ENCODE data around the gene TRAT1. TPM values are rescaled to one million over a fixed set of nuclear protein-coding genes. Genes with fewer than 3 reads are reported as not detected.

The TRAT1 gene
- total RNA-seq, 1 donor from 2014 or later = not detected

DNA sequence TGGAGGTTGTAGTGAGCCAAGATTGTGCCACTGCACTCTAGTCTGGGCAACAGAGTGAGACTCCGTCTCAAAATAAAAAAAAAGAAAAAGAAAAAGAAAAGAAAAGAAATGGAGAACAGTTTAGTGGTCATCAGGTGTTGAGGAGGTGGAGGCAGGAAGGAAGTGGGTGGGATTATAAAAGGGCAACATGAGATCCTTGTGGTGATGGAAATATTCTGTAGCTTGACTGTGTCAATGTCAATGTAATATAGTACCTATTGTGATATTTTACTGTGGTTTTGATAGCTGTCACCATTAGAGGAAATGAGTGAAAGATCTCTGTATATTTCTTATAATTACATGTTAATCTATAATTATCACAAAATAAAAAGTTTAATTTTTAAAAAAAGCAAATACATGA, 60.8 kb downstream of the TRAT1 start:
- H3K4me3 ChIP-seq (ENCODE audit: low read depth, low read length) = no peak overlapping the region
- TF ChIP-seq, protein P1, sequence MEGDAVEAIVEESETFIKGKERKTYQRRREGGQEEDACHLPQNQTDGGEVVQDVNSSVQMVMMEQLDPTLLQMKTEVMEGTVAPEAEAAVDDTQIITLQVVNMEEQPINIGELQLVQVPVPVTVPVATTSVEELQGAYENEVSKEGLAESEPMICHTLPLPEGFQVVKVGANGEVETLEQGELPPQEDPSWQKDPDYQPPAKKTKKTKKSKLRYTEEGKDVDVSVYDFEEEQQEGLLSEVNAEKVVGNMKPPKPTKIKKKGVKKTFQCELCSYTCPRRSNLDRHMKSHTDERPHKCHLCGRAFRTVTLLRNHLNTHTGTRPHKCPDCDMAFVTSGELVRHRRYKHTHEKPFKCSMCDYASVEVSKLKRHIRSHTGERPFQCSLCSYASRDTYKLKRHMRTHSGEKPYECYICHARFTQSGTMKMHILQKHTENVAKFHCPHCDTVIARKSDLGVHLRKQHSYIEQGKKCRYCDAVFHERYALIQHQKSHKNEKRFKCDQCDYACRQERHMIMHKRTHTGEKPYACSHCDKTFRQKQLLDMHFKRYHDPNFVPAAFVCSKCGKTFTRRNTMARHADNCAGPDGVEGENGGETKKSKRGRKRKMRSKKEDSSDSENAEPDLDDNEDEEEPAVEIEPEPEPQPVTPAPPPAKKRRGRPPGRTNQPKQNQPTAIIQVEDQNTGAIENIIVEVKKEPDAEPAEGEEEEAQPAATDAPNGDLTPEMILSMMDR (conservative IDR thresholded peaks at IDR 0.05; ENCODE audit: low read depth, low read length) = no peak
- no peak for DNase-seq (ENCODE audit: low read depth)

DNA sequence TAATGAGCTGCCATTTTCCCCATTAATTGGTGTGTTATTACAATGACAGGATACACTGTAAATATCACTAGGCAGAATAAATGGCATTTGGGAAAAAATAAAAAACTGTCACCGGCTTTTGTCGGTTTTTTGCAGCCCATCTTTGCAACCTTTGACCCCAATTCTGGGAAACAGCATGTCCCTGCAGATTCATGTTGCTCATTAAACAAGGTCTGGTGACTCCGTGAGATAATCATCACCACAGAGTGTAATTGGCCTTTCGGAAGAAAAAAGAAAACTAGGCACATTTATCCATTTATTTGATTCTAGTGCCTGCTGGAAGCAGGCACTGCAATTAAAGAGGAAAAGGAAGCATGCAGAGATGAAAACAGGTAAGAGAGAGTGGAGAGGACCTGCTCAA, 64.5 kb downstream of the TRAT1 start:
- H3K4me3 ChIP-seq (ENCODE audit: low read depth, low read length) = no peak overlapping the region
- TF ChIP-seq, protein P1 (conservative IDR thresholded peaks at IDR 0.05; ENCODE audit: low read depth, low read length) = no peak
- DNase-seq (ENCODE audit: low read depth) = no peak

DNA sequence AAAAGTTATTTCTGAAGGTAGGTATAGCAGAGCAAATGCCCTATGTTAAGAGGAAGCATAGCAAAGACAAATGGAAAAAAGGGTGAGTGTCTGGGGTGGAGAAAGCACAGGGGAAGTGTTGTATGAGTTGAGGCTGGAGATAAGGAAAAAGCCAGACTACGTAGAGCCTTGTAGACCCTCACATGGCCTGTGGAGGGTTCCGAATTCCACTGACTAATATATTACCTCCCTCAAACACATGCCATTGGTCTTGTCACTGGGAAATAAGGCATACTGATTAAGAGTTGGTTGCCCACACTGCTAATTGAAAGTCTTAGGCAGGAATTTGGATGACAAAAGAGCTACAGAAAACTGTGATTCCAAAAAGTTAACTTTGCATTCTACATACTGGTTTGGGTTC, 65.2 kb downstream of the TRAT1 start:
- no peak overlapping the region for H3K4me3 ChIP-seq (ENCODE audit: low read depth, low read length)
- DNase-seq (ENCODE audit: low read depth) = no peak
- TF ChIP-seq, protein P1 (conservative IDR thresholded peaks at IDR 0.05; ENCODE audit: low read depth, low read length) = no peak

DNA sequence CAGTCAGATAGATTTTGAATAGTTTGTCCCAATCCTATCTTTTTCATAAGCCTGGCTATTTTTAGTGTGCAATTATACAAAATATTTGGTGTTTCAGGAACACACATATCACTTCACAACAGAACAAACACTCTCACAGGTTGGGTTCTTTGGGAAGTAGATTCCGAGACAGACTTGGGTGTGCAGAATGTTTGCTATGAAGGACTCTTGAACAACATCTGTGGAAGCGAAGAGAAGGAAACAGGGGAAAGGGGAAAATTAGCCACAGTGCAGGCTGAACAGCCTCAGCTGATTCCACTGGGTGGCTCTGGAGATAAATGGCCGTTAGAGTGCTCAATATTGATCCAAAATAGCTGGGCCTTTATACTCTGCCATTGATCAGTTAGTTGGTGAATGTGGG, 69.2 kb downstream of the TRAT1 start:
- no peak overlapping the region for H3K4me3 ChIP-seq (ENCODE audit: low read depth, low read length)
- no peak for DNase-seq (ENCODE audit: low read depth)
- TF ChIP-seq, protein P1 (conservative IDR thresholded peaks at IDR 0.05; ENCODE audit: low read depth, low read length) = no peak

DNA sequence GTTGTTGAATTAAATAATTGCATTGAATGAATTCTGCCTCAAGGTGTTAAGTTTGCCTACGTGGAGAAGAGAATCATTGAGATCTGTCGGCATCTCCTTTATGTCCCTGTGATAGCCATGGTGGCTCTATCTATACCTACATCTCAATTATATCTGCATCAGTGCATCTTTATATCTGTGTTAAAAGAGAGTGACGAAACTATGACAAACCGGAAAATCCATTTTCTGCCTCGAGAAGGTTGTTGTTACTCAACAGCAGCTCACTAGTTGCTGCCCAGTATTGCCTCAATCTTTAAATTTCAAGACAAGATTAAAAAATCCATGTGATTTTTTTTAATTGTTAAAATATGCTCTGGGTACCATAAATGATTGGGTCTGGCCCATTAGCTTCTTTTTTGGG, 72.4 kb downstream of the TRAT1 start:
- no peak overlapping the region for H3K4me3 ChIP-seq (ENCODE audit: low read depth, low read length)
- TF ChIP-seq, protein P1 (conservative IDR thresholded peaks at IDR 0.05; ENCODE audit: low read depth, low read length) = no peak
- no peak for DNase-seq (ENCODE audit: low read depth)

DNA sequence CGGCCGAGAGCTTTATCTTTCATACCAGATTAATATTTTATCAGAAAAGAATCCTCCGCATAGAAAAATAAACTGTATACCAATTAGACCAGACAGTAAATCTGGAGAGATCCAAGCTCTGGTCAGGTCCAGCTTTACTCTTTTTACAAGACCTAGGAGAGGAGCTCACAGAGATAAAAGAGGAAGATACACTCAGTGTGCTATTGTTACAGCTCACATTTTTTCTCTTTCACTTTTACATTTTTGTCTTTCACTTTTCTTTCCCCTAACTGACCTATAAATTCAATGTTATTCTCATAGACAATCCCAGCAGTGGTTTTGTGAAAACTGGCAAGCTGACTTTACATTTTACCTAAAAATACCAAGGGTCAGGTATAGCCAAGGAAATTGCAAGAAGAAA, 75.3 kb downstream of the TRAT1 start:
- DNase-seq (ENCODE audit: low read depth) = no peak
- no peak overlapping the region for H3K4me3 ChIP-seq (ENCODE audit: low read depth, low read length)
- TF ChIP-seq, protein P1 (conservative IDR thresholded peaks at IDR 0.05; ENCODE audit: low read depth, low read length) = no peak

DNA sequence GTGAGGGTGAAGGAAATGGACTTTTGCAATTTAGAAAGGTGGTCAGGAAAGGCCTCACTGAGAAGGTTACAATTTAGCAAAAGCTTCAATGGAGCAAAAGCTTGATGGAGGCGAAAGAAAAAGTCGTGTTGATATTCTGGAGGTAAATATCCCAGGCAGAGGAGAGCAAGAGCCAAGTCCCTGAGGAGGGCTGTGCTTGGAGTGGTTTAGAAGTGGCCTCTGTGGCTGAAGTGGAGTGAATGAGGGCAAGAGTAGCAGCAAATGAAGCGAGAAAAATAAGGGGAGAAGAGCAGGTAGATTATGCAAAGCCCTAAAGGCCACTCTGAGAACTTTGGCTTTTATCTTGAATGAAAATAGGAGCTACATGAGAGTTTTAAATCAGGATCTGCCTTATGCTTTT, 76.9 kb downstream of the TRAT1 start:
- TF ChIP-seq, protein P1 (conservative IDR thresholded peaks at IDR 0.05; ENCODE audit: low read depth, low read length) = no peak
- H3K4me3 ChIP-seq (ENCODE audit: low read depth, low read length) = no peak overlapping the region

More for the DNA sequence above, 76.9 kb downstream of the TRAT1 start:
- DNase-seq (ENCODE audit: low read depth) = no peak
